WTC11 (cell line): ENCODE data around the gene OPRM1.

Experiments used
- FOXP1 ChIP-seq: sonication (generic); formaldehyde crosslinking; IDR thresholded peaks from 2 replicates; pipeline ENCODE4 v1.8.0; 2022; ENCODE audit warnings: missing genetic modification reagents, mild to moderate bottlenecking, moderate library complexity, borderline replicate concordance
- JUN ChIP-seq: sonication (generic); formaldehyde crosslinking; IDR thresholded peaks from 2 replicates; pipeline ENCODE4 v1.8.0; 2023; ENCODE audit warnings: mild to moderate bottlenecking, missing genetic modification reagents
- KAT7 ChIP-seq: sonication (generic); formaldehyde crosslinking; IDR thresholded peaks from 2 replicates; pipeline ENCODE4 v1.8.1; 2023; ENCODE audit warnings: missing genetic modification reagents, mild to moderate bottlenecking, borderline replicate concordance
- NFYB ChIP-seq: sonication (generic); formaldehyde crosslinking; conservative IDR thresholded peaks from 2 replicates; pipeline ENCODE4 v1.8.0; 2022; ENCODE audit warnings: low read depth, missing genetic modification reagents
- NR2C2 ChIP-seq: sonication (generic); formaldehyde crosslinking; IDR thresholded peaks from 2 replicates; pipeline ENCODE4 v1.8.0; 2022; ENCODE audit warnings: mild to moderate bottlenecking, missing genetic modification reagents
- NR3C1 ChIP-seq: sonication (generic); formaldehyde crosslinking; conservative IDR thresholded peaks from 2 replicates; pipeline ENCODE4 v1.8.1; 2023; ENCODE audit warnings: low read depth, mild to moderate bottlenecking, missing genetic modification reagents
- SP1 ChIP-seq: sonication (generic); formaldehyde crosslinking; conservative IDR thresholded peaks from 2 replicates; pipeline ENCODE4 v1.8.1; 2022; ENCODE audit warnings: missing genetic modification reagents
- TCF7 ChIP-seq: sonication (generic); formaldehyde crosslinking; IDR thresholded peaks from 2 replicates; pipeline ENCODE4 v1.8.0; 2022; ENCODE audit warnings: mild to moderate bottlenecking, low read depth, missing genetic modification reagents, moderate library complexity
- TF ChIP-seq, protein P1 (sequence below): fragments of 200-600 bp; IDR thresholded peaks from 2 replicates; pipeline ENCODE4 v1.8.0; 2022; ENCODE audit warnings: antibody characterized with exemption
- TF ChIP-seq, protein P2 (sequence below): sonication (generic); formaldehyde crosslinking; IDR thresholded peaks from 2 replicates; pipeline ENCODE4 v1.8.1; 2022; ENCODE audit warnings: low read depth, mild to moderate bottlenecking, moderate library complexity, missing genetic modification reagents, borderline replicate concordance
- TF ChIP-seq, protein P3 (sequence below): sonication (generic); formaldehyde crosslinking; IDR thresholded peaks from 2 replicates; pipeline ENCODE4 v1.8.0; 2022; ENCODE audit warnings: missing genetic modification reagents
- TF ChIP-seq, protein P4 (sequence below): sonication (generic); formaldehyde crosslinking; IDR thresholded peaks from 2 replicates; pipeline ENCODE4 v1.8.1; 2023; ENCODE audit warnings: mild to moderate bottlenecking, missing genetic modification reagents, moderate library complexity
- TF ChIP-seq, protein P5 (sequence below): sonication (generic); formaldehyde crosslinking; IDR thresholded peaks from 2 replicates; pipeline ENCODE4 v1.8.0; 2023; ENCODE audit warnings: missing genetic modification reagents, mild to moderate bottlenecking, borderline replicate concordance

DNA sequence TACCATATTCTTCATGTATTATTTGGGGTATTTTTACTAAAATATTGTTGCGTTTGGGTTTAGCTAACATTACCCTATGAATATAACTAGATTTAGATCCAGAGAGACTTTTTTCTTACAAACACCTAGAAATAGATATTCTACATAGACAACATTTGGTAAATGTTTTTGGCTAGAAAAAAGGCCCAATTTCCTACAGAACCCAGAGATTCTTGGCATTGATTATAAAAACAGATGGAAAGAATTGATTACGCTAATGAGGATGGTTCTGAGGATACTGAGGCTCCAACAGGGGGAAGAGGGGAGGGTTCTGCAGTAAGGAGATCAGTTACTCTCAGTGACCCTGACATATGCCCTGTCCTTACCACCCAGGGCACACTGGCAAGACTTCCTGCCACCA, 194.3 kb downstream of the OPRM1 start:
- TF ChIP-seq, protein P1, sequence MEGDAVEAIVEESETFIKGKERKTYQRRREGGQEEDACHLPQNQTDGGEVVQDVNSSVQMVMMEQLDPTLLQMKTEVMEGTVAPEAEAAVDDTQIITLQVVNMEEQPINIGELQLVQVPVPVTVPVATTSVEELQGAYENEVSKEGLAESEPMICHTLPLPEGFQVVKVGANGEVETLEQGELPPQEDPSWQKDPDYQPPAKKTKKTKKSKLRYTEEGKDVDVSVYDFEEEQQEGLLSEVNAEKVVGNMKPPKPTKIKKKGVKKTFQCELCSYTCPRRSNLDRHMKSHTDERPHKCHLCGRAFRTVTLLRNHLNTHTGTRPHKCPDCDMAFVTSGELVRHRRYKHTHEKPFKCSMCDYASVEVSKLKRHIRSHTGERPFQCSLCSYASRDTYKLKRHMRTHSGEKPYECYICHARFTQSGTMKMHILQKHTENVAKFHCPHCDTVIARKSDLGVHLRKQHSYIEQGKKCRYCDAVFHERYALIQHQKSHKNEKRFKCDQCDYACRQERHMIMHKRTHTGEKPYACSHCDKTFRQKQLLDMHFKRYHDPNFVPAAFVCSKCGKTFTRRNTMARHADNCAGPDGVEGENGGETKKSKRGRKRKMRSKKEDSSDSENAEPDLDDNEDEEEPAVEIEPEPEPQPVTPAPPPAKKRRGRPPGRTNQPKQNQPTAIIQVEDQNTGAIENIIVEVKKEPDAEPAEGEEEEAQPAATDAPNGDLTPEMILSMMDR = no peak
- no peak for TF ChIP-seq TCF7 (CRISPR knock-in tag)
- no peak for TF ChIP-seq NR3C1 (CRISPR knock-in tag)
- TF ChIP-seq, protein P2, sequence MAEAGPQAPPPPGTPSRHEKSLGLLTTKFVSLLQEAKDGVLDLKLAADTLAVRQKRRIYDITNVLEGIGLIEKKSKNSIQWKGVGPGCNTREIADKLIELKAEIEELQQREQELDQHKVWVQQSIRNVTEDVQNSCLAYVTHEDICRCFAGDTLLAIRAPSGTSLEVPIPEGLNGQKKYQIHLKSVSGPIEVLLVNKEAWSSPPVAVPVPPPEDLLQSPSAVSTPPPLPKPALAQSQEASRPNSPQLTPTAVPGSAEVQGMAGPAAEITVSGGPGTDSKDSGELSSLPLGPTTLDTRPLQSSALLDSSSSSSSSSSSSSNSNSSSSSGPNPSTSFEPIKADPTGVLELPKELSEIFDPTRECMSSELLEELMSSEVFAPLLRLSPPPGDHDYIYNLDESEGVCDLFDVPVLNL = no peak
- TF ChIP-seq KAT7 (CRISPR knock-in tag) = no peak
- no peak for TF ChIP-seq NR2C2 (CRISPR knock-in tag)
- TF ChIP-seq JUN (CRISPR knock-in tag) = no peak
- no peak for TF ChIP-seq NFYB (CRISPR knock-in tag)
- TF ChIP-seq, protein P3, sequence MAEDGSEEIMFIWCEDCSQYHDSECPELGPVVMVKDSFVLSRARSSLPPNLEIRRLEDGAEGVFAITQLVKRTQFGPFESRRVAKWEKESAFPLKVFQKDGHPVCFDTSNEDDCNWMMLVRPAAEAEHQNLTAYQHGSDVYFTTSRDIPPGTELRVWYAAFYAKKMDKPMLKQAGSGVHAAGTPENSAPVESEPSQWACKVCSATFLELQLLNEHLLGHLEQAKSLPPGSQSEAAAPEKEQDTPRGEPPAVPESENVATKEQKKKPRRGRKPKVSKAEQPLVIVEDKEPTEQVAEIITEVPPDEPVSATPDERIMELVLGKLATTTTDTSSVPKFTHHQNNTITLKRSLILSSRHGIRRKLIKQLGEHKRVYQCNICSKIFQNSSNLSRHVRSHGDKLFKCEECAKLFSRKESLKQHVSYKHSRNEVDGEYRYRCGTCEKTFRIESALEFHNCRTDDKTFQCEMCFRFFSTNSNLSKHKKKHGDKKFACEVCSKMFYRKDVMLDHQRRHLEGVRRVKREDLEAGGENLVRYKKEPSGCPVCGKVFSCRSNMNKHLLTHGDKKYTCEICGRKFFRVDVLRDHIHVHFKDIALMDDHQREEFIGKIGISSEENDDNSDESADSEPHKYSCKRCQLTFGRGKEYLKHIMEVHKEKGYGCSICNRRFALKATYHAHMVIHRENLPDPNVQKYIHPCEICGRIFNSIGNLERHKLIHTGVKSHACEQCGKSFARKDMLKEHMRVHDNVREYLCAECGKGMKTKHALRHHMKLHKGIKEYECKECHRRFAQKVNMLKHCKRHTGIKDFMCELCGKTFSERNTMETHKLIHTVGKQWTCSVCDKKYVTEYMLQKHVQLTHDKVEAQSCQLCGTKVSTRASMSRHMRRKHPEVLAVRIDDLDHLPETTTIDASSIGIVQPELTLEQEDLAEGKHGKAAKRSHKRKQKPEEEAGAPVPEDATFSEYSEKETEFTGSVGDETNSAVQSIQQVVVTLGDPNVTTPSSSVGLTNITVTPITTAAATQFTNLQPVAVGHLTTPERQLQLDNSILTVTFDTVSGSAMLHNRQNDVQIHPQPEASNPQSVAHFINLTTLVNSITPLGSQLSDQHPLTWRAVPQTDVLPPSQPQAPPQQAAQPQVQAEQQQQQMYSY (CRISPR knock-in tag) = no peak
- TF ChIP-seq FOXP1 (CRISPR knock-in tag) = no peak
- no peak for TF ChIP-seq SP1 (CRISPR knock-in tag)
- TF ChIP-seq, protein P4, sequence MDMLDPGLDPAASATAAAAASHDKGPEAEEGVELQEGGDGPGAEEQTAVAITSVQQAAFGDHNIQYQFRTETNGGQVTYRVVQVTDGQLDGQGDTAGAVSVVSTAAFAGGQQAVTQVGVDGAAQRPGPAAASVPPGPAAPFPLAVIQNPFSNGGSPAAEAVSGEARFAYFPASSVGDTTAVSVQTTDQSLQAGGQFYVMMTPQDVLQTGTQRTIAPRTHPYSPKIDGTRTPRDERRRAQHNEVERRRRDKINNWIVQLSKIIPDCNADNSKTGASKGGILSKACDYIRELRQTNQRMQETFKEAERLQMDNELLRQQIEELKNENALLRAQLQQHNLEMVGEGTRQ (CRISPR knock-in tag) = no peak
- TF ChIP-seq, protein P5, sequence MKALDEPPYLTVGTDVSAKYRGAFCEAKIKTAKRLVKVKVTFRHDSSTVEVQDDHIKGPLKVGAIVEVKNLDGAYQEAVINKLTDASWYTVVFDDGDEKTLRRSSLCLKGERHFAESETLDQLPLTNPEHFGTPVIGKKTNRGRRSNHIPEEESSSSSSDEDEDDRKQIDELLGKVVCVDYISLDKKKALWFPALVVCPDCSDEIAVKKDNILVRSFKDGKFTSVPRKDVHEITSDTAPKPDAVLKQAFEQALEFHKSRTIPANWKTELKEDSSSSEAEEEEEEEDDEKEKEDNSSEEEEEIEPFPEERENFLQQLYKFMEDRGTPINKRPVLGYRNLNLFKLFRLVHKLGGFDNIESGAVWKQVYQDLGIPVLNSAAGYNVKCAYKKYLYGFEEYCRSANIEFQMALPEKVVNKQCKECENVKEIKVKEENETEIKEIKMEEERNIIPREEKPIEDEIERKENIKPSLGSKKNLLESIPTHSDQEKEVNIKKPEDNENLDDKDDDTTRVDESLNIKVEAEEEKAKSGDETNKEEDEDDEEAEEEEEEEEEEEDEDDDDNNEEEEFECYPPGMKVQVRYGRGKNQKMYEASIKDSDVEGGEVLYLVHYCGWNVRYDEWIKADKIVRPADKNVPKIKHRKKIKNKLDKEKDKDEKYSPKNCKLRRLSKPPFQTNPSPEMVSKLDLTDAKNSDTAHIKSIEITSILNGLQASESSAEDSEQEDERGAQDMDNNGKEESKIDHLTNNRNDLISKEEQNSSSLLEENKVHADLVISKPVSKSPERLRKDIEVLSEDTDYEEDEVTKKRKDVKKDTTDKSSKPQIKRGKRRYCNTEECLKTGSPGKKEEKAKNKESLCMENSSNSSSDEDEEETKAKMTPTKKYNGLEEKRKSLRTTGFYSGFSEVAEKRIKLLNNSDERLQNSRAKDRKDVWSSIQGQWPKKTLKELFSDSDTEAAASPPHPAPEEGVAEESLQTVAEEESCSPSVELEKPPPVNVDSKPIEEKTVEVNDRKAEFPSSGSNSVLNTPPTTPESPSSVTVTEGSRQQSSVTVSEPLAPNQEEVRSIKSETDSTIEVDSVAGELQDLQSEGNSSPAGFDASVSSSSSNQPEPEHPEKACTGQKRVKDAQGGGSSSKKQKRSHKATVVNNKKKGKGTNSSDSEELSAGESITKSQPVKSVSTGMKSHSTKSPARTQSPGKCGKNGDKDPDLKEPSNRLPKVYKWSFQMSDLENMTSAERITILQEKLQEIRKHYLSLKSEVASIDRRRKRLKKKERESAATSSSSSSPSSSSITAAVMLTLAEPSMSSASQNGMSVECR (CRISPR knock-in tag) = no peak
